NCI-H82 treated with DMSO at 0.1 percent for 48 hours (cell line): ENCODE measurements around the gene ZNF268.
A peak's percentile ranks its signal among the peaks of the same experiment; 100 is the strongest.

ENCODE experiments used
- DNase-seq: peaks from one replicate; lab custom pipeline; 2025; ENCODE audit not compliant: unreplicated experiment; lab: John Stamatoyannopoulos, UW

The ZNF268 gene

GRCh38 chr12:133181238-133181959 is at the start of gene ZNF268:
ZNF268 (plus strand) TSS chr12:133181495; CDS start chr12:133181998, 503 bp downstream.
- peak; percentile 80 for DNase-seq

- DNase-seq, result no peak
Measured at GRCh38 chr12:133135747-133136146, 45.5 kb upstream of the ZNF268 start.

GRCh38 chr12:133145981-133146380 is 35.3 kb upstream of the ZNF268 start:
- DNase-seq, result no peak

- no peak for DNase-seq
Measured at GRCh38 chr12:133156125-133156690, 25.1 kb upstream of the ZNF268 start.

GRCh38 chr12:133165776-133166175 is 15.5 kb upstream of the ZNF268 start:
- no peak for DNase-seq

GRCh38 chr12:133172491-133172890 is 8.8 kb upstream of the ZNF268 start:
- DNase-seq, result no peak

GRCh38 chr12:133174901-133175300 is 6.4 kb upstream of the ZNF268 start:
- DNase-seq, result no peak

GRCh38 chr12:133180669-133181068 is 626 bp upstream of the ZNF268 start:
- no peak for DNase-seq

- DNase-seq, result no peak
Measured at GRCh38 chr12:133190176-133190575, 8.9 kb downstream of the ZNF268 start.

GRCh38 chr12:133192847-133193246 is 11.6 kb downstream of the ZNF268 start:
- DNase-seq, result no peak

- DNase-seq, result no peak
Measured at GRCh38 chr12:133201888-133202287, 20.6 kb downstream of the ZNF268 start.

- DNase-seq, result no peak
Measured at GRCh38 chr12:133202493-133203343, 21.4 kb downstream of the ZNF268 start.

- DNase-seq, result no peak
Measured at GRCh38 chr12:133203344-133204263, 22.3 kb downstream of the ZNF268 start.

GRCh38 chr12:133204264-133204603 is 22.9 kb downstream of the ZNF268 start:
- DNase-seq, result no peak

- no peak for DNase-seq
Measured at GRCh38 chr12:133206390-133206789, 25.1 kb downstream of the ZNF268 start.

GRCh38 chr12:133215724-133216123 is 34.4 kb downstream of the ZNF268 start:
- DNase-seq, result no peak

GRCh38 chr12:133217219-133217618 is 35.9 kb downstream of the ZNF268 start:
- DNase-seq, result no peak

GRCh38 chr12:133220521-133220920 is 39.2 kb downstream of the ZNF268 start:
- no peak for DNase-seq

GRCh38 chr12:133221241-133221640 is 39.9 kb downstream of the ZNF268 start:
- DNase-seq, result no peak

- DNase-seq, result no peak
Measured at GRCh38 chr12:133222211-133222610, 40.9 kb downstream of the ZNF268 start.

- no peak for DNase-seq
Measured at GRCh38 chr12:133225527-133225926, 44.2 kb downstream of the ZNF268 start.
